Raji (cell line): ENCODE results near the gene NINL.

Source experiments
- POLR2A ChIP-seq: IDR thresholded peaks from 2 replicates; pipeline ENCODE4 v1.6.1; 2011; ENCODE audit warnings: low read depth, low read length, control low read depth; ENCODE audit not compliant: insufficient read depth

NINL gene

GRCh38 chr20:25600632-25601031 lies 15.3 kb upstream of the NINL start:
- TF ChIP-seq POLR2A: no peak

DNA sequence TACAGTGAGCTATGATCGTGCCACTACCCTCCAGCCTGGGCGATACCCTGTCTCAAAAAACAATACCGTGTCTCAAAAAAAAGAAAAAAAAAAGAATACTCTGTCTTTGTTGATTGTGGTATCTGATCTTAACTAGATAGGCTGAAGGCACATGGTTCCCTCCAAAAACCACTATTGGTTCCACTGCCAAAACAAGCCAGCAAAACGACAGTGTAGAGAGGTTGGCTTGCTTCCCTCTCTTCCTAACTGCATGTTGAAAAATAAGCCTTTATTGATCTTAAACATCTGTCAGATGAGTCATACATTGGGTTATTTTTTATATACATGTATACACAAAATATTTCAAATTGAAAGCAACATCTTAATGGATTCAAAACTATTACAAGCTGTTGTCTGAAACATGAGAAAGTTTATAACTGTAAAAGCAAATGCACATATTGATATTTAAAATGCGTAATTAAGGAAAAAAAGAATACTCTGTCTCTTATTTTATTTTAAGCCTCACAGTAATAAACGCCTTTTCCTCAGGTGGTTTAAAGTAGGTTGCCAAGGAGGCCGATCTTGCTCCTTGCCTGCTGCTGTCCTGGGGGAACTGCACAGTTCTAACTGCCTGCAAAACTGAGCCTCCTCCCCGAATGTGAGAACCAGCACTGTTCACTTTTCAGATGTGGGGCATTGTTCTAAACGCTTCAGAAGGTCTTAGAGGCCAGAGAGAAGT lies 7.0 kb upstream of the NINL start:
- TF ChIP-seq POLR2A: no peak

- no peak for TF ChIP-seq POLR2A
Measured at GRCh38 chr20:25588491-25588890, 3.2 kb upstream of the NINL start.

DNA sequence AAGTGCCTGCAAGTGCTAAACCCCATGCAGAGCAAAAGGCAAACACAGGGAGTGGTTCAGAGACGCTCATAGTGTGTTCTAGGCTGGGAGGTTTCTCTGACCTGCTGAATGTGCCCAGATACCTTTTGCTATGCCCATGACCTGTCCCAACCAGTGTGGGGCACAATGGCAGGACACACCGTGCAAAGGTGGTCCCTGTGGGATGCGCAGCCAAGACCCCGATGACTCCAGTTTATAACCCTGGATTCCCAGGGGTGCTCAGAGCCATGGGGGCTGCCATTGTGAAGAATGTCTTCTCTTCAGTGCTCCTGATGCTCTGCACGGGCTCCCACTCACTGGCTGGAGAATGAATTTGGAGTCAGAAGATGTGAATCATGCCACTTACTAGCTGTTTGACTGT lies 2.2 kb upstream of the NINL start:
- no peak for TF ChIP-seq POLR2A

- no peak for TF ChIP-seq POLR2A
Measured at GRCh38 chr20:25586877-25587276, 1.5 kb upstream of the NINL start.

DNA sequence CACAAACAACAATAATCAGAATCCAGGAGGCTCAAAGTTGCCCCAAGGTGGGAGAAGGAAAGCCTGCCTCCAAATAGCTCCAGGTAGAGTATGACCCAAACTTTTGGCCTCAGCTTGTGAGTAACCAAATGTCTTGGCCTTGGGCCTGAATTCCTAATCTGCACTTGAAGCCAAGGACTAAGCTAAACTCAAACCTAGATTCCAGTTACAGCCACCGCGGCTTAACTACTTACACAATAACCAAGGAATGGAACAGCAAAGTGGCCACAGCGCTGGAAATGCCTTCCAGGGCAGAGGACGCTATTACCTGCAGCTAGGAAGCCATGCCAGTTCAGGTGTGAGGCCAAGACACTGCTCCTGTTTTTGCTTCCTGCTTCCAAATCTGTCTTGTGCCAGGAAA lies 4.6 kb downstream of the NINL start:
- TF ChIP-seq POLR2A: no peak

GRCh38 chr20:25579081-25579770 lies 6.1 kb downstream of the NINL start:
- no peak for TF ChIP-seq POLR2A

GRCh38 chr20:25576783-25577530 lies 8.4 kb downstream of the NINL start:
- TF ChIP-seq POLR2A: no peak

- no peak for TF ChIP-seq POLR2A
Measured at GRCh38 chr20:25574411-25574810, 10.9 kb downstream of the NINL start.

- no peak for TF ChIP-seq POLR2A
Measured at GRCh38 chr20:25573288-25574251, 11.8 kb downstream of the NINL start.

DNA sequence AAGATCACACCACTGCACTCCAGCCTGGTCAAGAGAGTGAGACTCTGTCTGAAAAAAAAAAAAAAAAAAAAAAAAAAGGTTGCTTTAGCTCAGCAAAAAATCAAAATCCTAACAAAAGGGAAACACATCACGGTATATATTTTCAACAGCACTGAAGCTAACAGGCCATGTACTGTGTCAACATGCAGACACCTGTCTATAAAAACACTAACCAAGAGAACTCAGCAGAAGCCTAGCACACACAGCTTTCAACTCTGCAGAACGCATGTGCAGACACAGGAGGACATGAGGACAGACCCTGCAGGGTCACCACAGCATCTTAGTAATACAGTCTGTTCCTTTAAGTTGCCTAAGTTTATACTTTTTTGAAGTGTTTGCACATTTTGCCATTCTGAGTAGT lies 13.5 kb downstream of the NINL start:
- no peak for TF ChIP-seq POLR2A

- no peak for TF ChIP-seq POLR2A
Measured at GRCh38 chr20:25571240-25571639, 14.1 kb downstream of the NINL start.

GRCh38 chr20:25570148-25570530 lies 15.2 kb downstream of the NINL start:
- no peak for TF ChIP-seq POLR2A

DNA sequence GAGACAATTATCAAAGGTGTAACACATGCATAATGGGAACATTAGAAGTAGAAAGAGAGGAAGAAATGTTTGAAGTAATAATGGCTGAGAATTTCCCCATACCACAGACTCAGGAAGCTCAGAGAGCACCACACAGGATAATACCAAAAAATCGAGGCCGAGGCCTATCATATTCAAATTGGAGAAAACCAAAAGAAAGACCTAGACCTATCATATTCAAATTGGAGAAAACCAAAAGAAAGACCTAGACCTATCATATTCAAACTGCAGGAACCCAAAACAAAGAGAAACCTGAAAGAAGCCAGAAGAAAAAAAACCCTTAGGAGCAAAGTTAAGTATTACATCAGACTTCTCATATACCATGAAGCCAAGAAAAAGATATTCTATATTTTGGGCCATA lies 18.0 kb downstream of the NINL start:
- no peak for TF ChIP-seq POLR2A

DNA sequence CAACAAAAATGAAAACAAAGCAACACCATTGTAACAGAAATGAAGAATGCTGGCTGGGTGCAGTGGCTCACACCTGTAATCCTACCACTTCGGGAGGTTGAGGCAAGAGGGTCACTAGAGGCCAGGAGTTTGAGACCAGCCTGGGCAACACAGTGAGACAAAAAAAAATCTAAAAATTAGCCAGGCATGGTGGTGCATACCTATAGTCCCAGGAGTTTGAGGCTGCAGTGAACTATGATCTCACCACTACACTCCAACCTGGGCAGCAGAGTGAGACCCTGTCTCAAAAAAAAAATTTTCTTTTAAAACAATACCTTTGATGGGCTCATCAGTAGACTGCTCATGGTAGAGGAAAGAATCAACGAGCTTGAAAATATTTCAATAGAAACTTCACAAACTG lies 18.5 kb downstream of the NINL start:
- TF ChIP-seq POLR2A: no peak
